HPDE6-E6E7 (cell line): ENCODE measurements around the gene MRPL27.
A peak's percentile ranks its signal among the peaks of the same experiment; 100 is the strongest.
"Not testable (repeated sequence)": the region's sequence is repeated elsewhere in the genome, so short reads cannot be mapped to it uniquely, and the experiment has no call there.

Experiments
- DNase-seq: peaks from one replicate; pipeline ENCODE4 v3.0.0; 2011; ENCODE audit warnings: missing footprints; ENCODE audit errors: extremely low spot score

MRPL27 gene

DNA sequence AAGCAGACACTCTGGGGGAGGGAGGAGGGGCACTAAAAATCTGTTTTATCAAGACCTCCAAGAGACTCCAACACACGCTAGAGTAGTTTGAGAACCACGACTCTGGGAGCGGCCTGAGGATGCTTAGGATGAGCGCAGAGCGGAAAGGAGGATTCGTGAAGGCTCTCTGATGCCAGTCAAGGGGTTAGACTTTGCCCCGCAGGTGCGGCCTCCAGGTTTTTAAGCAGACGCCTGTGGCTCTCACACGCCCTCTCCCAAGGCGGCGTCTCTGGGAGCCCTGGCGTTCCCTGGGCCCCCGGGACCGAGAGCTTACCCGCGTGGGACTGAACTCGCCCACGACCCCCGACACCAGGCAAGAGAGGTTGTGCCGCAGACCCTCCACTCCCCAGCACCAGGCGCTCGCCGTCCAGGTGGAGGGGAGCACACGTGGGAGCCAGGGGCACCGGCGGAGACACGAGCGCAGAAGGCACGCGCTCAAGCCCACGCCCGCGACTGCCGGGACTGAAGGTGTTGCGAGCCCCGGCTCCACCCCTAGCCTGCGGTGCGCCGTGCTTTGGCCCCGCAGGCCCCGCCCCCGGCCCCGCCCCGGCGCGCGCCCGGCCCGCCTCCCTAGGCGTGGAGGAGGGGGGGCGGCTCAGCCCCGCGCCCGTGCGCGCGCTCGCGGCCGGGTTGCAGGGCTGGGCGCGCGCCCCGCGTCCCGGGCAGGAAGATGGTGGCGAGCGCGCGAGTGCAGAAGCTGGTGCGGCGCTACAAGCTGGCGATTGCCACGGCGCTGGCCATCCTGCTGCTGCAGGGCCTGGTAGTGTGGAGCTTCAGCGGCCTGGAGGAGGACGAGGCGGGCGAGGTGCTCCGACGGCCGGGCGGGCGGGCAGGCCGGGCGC is 27.3 kb downstream of the MRPL27 start, which contains the start of gene XYLT2:
Gene XYLT2 (plus strand): TSS at position 695 of the 881 bp plus-strand sequence. CDS start 15 bp downstream, at position 710.
- DNase-seq, result peak; percentile 90

GRCh38 chr17:50344731-50345365 is 28.1 kb downstream of the MRPL27 start:
- no peak for DNase-seq

GRCh38 chr17:50339381-50339780 is 33.6 kb downstream of the MRPL27 start:
- no peak for DNase-seq

DNA sequence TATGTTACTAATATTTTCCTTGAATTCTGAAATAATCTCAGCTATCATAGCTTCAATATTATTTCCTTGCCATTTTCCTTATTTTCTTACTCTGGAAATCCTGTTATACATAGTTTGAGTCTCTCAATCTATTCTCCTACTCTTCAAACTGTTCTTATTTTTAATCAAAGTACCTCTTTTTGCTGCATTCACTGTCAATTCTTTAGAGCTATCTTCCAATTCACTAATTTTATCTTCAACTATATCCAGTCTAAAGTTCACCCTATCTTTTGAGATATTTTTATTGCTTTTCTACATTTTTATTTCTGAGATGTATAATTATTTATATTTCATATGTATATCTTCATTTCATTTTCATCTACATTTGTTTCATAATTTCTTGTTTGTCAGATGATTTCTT is 34.3 kb downstream of the MRPL27 start:
- no peak for DNase-seq

- no peak for DNase-seq
These were observed 35.0 kb downstream of the MRPL27 start for GRCh38 chr17:50337956-50338355.

DNA sequence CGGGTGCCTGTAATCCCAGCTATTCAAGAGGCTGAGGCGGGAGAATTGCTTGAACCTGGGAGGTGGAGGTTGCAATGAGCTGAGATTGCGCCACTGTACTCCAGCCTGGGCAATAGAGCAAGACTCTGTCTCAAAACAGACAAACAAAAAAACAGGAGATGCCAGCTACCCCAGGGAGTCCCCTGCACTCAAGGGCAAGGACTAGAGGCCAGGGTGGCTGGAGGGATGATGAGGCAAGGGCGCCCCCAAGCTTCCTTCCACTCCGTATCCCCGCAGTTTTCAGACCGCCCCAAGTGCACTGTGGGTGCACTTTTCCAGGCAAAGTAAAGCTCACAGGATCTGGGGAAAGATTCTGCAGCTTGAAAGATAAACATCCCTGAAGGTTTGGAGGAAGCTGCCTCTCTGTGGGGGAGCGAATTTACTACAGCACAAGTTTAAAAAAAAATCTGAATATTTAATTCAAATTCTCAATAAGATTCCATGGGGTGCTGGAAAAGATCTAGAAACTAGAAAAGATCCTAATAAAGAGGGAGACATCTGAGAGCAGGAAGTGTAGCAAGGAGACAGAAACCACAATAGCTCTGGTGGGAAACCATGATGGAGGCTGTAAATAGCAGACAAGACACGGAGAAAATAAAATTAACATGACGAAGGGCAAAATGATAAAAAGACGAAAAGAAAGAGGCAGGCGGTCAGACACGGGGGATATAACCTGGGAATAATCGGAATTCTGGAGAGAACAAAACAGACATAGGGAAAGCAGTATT is 39.5 kb downstream of the MRPL27 start:
- DNase-seq, result not testable (repeated sequence)

DNA sequence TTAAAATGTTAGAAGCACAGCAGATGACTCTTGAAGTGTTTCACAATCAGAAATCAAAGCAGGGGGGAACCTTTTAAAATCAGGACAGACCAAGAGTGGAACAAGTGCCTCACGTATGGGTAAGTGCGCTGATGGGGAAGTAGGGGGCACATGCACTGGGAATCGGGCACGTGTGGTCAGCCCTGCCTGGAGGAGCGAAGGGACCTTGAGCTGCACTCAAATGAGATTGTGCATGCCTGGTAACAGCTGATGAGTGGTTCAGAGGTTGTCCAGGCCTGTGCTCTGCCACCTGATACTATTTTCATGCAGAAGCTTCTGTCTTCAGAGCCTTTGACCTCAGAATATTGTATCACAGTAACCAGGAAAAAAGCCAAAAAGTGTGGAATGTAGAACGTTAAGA is 40.8 kb downstream of the MRPL27 start:
- DNase-seq, result no peak

- no peak for DNase-seq
These were observed 41.7 kb downstream of the MRPL27 start for GRCh38 chr17:50331085-50331791.

GRCh38 chr17:50330151-50330775 is 42.7 kb downstream of the MRPL27 start:
- no peak for DNase-seq

DNA sequence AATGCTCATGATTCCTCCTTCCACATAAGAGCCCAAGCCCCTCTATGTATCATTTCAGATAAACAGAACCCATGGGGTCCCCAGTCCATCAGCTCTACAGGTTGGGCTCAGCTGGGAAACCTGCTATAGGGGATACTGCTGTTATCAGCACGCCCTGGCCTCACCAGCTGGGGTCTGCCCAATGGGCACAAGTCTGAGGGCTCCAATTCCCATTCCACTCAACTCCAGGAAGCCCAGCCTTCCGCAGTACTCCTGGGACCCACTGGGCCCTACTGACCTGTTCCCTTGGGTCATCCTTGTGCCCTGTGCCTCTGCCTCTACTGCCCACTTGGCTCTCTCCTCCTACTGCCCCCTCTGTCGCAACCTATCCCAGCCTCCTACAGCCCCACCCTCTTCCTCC is 43.3 kb downstream of the MRPL27 start:
- no peak for DNase-seq

GRCh38 chr17:50328363-50329325 is 44.3 kb downstream of the MRPL27 start:
- no peak for DNase-seq

DNA sequence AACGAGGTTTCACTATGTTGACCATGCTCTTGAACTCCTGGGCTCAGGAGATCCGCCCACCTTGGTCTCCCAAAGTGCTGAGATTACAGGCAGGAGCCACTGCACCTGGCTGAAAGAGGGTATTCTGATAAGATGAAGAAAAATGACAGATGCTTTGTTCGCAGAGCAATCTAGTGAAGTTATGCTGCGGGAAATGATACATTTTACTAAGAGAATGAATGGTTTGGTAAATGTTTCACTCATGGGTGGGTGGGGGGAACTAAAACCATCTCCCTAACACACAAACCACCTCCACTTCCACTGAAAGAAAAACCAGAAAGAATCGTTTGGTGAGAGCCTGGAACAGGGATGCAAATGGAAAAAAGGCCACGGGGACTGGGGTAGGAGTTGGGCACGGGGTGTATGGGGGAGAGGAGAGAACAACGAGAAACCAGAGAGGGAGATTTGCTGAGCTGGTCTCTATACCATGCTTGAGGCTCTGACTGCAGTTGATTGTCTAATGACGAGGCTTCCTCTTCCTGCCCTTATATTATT is 46.1 kb downstream of the MRPL27 start:
- no peak for DNase-seq

GRCh38 chr17:50325906-50326305 is 47.1 kb downstream of the MRPL27 start:
- DNase-seq, result no peak

GRCh38 chr17:50323060-50323459 is 49.9 kb downstream of the MRPL27 start:
- DNase-seq, result no peak

GRCh38 chr17:50322271-50322670 is 50.7 kb downstream of the MRPL27 start:
- DNase-seq, result no peak

- no peak for DNase-seq
These were observed 53.5 kb downstream of the MRPL27 start for GRCh38 chr17:50319306-50320004.

- peak; percentile 53 for DNase-seq
These were observed 54.3 kb downstream of the MRPL27 start for GRCh38 chr17:50318501-50319285.
